A549 (cell line): ENCODE measurements around the gene NOSIP. TPM values are rescaled to one million over a fixed set of nuclear protein-coding genes. Genes with fewer than 3 reads are reported as not detected.

Experiments used
- ATAC-seq, 2 experiments: fragments of 200-7000 bp in 1 of 2; fragments of >200 bp in 1 of 2; cut with Nextera tagmentation in 1 of 2; cut with Tn5 transposase in 1 of 2; 3 replicates each; pipeline versions ENCODE4 v1.8.0 to v1.9.1; 2018 to 2020; ENCODE audit warnings: mild to moderate bottlenecking in 1 of 2, moderate library complexity in 1 of 2
- CTCF ChIA-PET: fragments of 300-600 bp; sonication (Branson Sonifier 250); formaldehyde crosslinking; extraction: SDS; loops from one replicate; lab custom pipeline; 2021; ENCODE audit warnings: antibody characterized with exemption, inconsistent platforms; lab: Yijun Ruan, JAX
- POLR2A ChIA-PET: fragments of 350-600 bp; formaldehyde crosslinking; extraction: SDS; loops from one replicate; lab custom pipeline; 2021; ENCODE audit warnings: antibody characterized with exemption, inconsistent platforms; lab: Yijun Ruan, JAX
- DNase-seq, 2 experiments: peaks; one replicate each; pipeline versions ENCODE4 v3.0.0 to v3.0.0-alpha.2; 2011 to 2016; ENCODE audit warnings: low read depth in 1 of 2, low spot score in 1 of 2
- FAIRE-seq: peaks from 2 replicates; lab custom pipeline; 2011; peaks lifted over from hg19 to GRCh38; lab: Jason Lieb, UNC
- H3K27ac ChIP-seq, 2 experiments: fragments of >200 bp; sonication (Bioruptor Twin); formaldehyde crosslinking; 3 replicates each; pipeline ENCODE4 v1.5.1; 2016 to 2017
- H3K4me1 ChIP-seq: fragments of >200 bp; sonication (Bioruptor Twin); formaldehyde crosslinking; 3 replicates; pipeline ENCODE4 v1.6.1; 2016
- H3K4me2 ChIP-seq: fragments of >200 bp; sonication (Bioruptor Twin); formaldehyde crosslinking; 3 replicates; pipeline ENCODE4 v1.6.1; 2016
- H3K4me3 ChIP-seq: fragments of >200 bp; sonication (Bioruptor Twin); formaldehyde crosslinking; 3 replicates; pipeline ENCODE4 v1.5.1; 2016
- H3K9me3 ChIP-seq: fragments of >200 bp; sonication (Bioruptor Twin); formaldehyde crosslinking; 3 replicates; pipeline ENCODE4 v1.6.1; 2016
- BCL3 ChIP-seq: fragments of >200 bp; sonication (Bioruptor Twin); formaldehyde crosslinking; IDR thresholded peaks from 3 replicates; pipeline ENCODE4 v1.6.1; 2016
- CBX8 ChIP-seq: fragments of 200-600 bp; sonication (generic); IDR thresholded peaks from 2 replicates; pipeline ENCODE4 v1.6.1; 2016
- EP300 ChIP-seq, 2 experiments: fragments of >200 bp; sonication (Bioruptor Twin); formaldehyde crosslinking; IDR thresholded peaks; 2 replicates in 1 of 2; 3 replicates in 1 of 2; pipeline ENCODE4 v1.6.1; 2016 to 2017
- ESRRA ChIP-seq: fragments of 150-350 bp; IDR thresholded peaks from 2 replicates; pipeline ENCODE4 v1.6.1; 2014; ENCODE audit warnings: mild to moderate bottlenecking, low read length, borderline replicate concordance
- FOXS1 ChIP-seq: fragments of 250-450 bp; sonication (Bioruptor Pico); IDR thresholded peaks from 2 replicates; pipeline ENCODE4 v1.5.0; 2020; ENCODE audit warnings: mild to moderate bottlenecking, moderate library complexity
- GATA3 ChIP-seq: IDR thresholded peaks from 2 replicates; pipeline ENCODE4 v1.6.1; 2012; ENCODE audit warnings: borderline replicate concordance
- HES2 ChIP-seq: fragments of >200 bp; sonication (Bioruptor Twin); formaldehyde crosslinking; IDR thresholded peaks from 2 replicates; pipeline ENCODE4 v1.6.1; 2016
- HOXB5 ChIP-seq: fragments of 250-450 bp; sonication (Bioruptor Pico); IDR thresholded peaks from 2 replicates; pipeline ENCODE4 v1.5.0; 2020; ENCODE audit warnings: mild to moderate bottlenecking, moderate library complexity
- KDM5A ChIP-seq: fragments of 200-600 bp; sonication (generic); IDR thresholded peaks from 2 replicates; pipeline ENCODE4 v1.6.1; 2016; ENCODE audit warnings: antibody characterized with exemption, mild to moderate bottlenecking
- MAFK ChIP-seq: fragments of 450-650 bp; IDR thresholded peaks from 2 replicates; pipeline ENCODE4 v1.6.1; 2014; ENCODE audit not compliant: partially characterized antibody
- MAX ChIP-seq: IDR thresholded peaks from 2 replicates; pipeline ENCODE4 v1.6.1; 2012
- MAZ ChIP-seq: fragments of 150-350 bp; IDR thresholded peaks from 2 replicates; pipeline ENCODE4 v1.6.1; 2014; ENCODE audit warnings: antibody characterized with exemption, low read depth, low read length, borderline replicate concordance
- MYC ChIP-seq: IDR thresholded peaks from 2 replicates; pipeline ENCODE4 v1.6.1; 2012; ENCODE audit warnings: mild to moderate bottlenecking, inconsistent platforms, low read length, improper control_type of control experiment, borderline replicate concordance
- NFE2L2 ChIP-seq: fragments of 150-350 bp; conservative IDR thresholded peaks from 2 replicates; pipeline ENCODE4 v1.6.1; 2014; ENCODE audit warnings: low read length
- NPAS2 ChIP-seq: fragments of 250-450 bp; sonication (Bioruptor Pico); IDR thresholded peaks from 2 replicates; pipeline ENCODE4 v1.8.0; 2022; ENCODE audit warnings: mild to moderate bottlenecking, moderate library complexity, borderline replicate concordance
- PBX3 ChIP-seq: IDR thresholded peaks from 2 replicates; pipeline ENCODE4 v1.6.1; 2012
- PHF8 ChIP-seq: fragments of 200-600 bp; sonication (generic); IDR thresholded peaks from 2 replicates; pipeline ENCODE4 v1.6.1; 2016; ENCODE audit warnings: low read depth, mild to moderate bottlenecking, antibody characterized with exemption, moderate library complexity, borderline replicate concordance
- POLR2A ChIP-seq: IDR thresholded peaks from 2 replicates; pipeline ENCODE4 v1.6.1; 2012; ENCODE audit warnings: mild to moderate bottlenecking, low read length
- REST ChIP-seq: fragments of 200-600 bp; sonication (generic); IDR thresholded peaks from 2 replicates; pipeline ENCODE4 v1.6.1; 2016; ENCODE audit warnings: antibody characterized with exemption, mild to moderate bottlenecking, moderate library complexity
- RFX5 ChIP-seq: fragments of 450-650 bp; IDR thresholded peaks from 2 replicates; pipeline ENCODE4 v1.7.1; 2014; ENCODE audit warnings: antibody characterized with exemption, mild to moderate bottlenecking, moderate library complexity
- RNF2 ChIP-seq: fragments of 200-600 bp; sonication (generic); IDR thresholded peaks from 2 replicates; pipeline ENCODE4 v1.6.1; 2016; ENCODE audit warnings: low read depth, mild to moderate bottlenecking, antibody characterized with exemption, moderate library complexity, borderline replicate concordance
- SMC3 ChIP-seq: fragments of >200 bp; sonication (Bioruptor Twin); formaldehyde crosslinking; IDR thresholded peaks from 3 replicates; pipeline ENCODE4 v1.6.1; 2018; ENCODE audit warnings: inconsistent platforms
- TFCP2L1 ChIP-seq: fragments of 250-450 bp; sonication (Bioruptor Pico); IDR thresholded peaks from 2 replicates; pipeline ENCODE4 v1.5.0; 2021; ENCODE audit warnings: mild to moderate bottlenecking
- USF2 ChIP-seq: fragments of 450-650 bp; IDR thresholded peaks from 2 replicates; pipeline ENCODE4 v1.6.1; 2014; ENCODE audit warnings: antibody characterized with exemption
- ZC3H11A ChIP-seq: fragments of 450-650 bp; IDR thresholded peaks from 2 replicates; pipeline ENCODE4 v1.6.1; 2014; ENCODE audit warnings: antibody characterized with exemption, mild to moderate bottlenecking
- ZFP36 ChIP-seq: fragments of 450-650 bp; IDR thresholded peaks from 2 replicates; pipeline ENCODE4 v1.6.1; 2014; ENCODE audit warnings: borderline replicate concordance; ENCODE audit not compliant: partially characterized antibody
- ZSCAN20 ChIP-seq: fragments of 250-450 bp; sonication (Bioruptor Pico); IDR thresholded peaks from 2 replicates; pipeline ENCODE4 v1.8.0; 2022; ENCODE audit warnings: mild to moderate bottlenecking, moderate library complexity
- WGBS: methylation state at CpG from one replicate; pipeline ENCODE4 v1.1.6; 2017; ENCODE audit errors: missing lambda C conversion rate; 5-methylcytosine and 5-hydroxymethylcytosine counted together
- polyA plus RNA-seq, 4 experiments: library from polyadenylated mRNA; depleted of rRNA in 3 of 4; stranded (reverse); fragments of >200 nt; fragmentation: RNase III in 1 of 4; extraction: RNeasy Plus Mini Kit Qiagen cat#74134 plus additional on column Dnase treatment in 1 of 4; gene quantifications; 2 replicates in 3 of 4; 3 replicates in 1 of 4; pipeline ENCODE4 v1.2.3, GENCODE V29; 2011 to 2017

The NOSIP gene
- polyA plus RNA-seq, 2 of the 4 experiments (the other 2 are of a cell fraction) = 49.0 to 101 TPM

GRCh38 chr19:49590071-49590970 lies 10.0 kb upstream of the NOSIP start (continued):
- TF ChIP-seq HES2 = no peak
- peak; percentile 75 for TF ChIP-seq POLR2A
- no peak for TF ChIP-seq MAFK
- TF ChIP-seq REST = no peak
- TF ChIP-seq MYC = peak; percentile 49; the same call in 1 of the 2 replicates
- TF ChIP-seq RNF2 = no peak
- peak; percentile 57; the same call in 1 of the 3 replicates for TF ChIP-seq BCL3
- peak; percentile 22; the same call in 1 of the 2 replicates for TF ChIP-seq PBX3
- peak; percentile 58 for TF ChIP-seq MAX
- no peak for TF ChIP-seq MAZ
- TF ChIP-seq, all 56 proteins: peak for 9

- TF ChIP-seq TFCP2L1 (CRISPR knock-in tag) (no peak), PHF8 (no peak), NPAS2 (CRISPR knock-in tag) (no peak), CBX8 (no peak), RFX5 (no peak), GATA3 (no peak), ZC3H11A (no peak), USF2 (no peak), SMC3 (no peak), HOXB5 (CRISPR knock-in tag) (no peak), EP300 (IDR thresholded peaks at IDR 0.05) (no peak), KDM5A (no peak), BCL3 (no peak), ESRRA (no peak), NFE2L2 (no peak), MAX (no peak), FOXS1 (CRISPR knock-in tag) (no peak), ZSCAN20 (CRISPR knock-in tag) (no peak), ZFP36 (no peak)
- TF ChIP-seq, all 56 proteins: peak for 0
- DNase-seq (no peak), FAIRE-seq (no peak), ATAC-seq (peak in 1 of 2 experiments; percentile 0; a peak in 1 of 6 replicates)
- CTCF ChIA-PET = interaction anchor here (0.7 to 3.3 kb wide), 4 partner anchors 9 to 81 kb away, joined by 3 to 18 read pairs (median 4); partner anchors contain the start of gene NOSIP
- peak overlapping the region; percentile 14 to 72; a peak in 3 of 6 replicates for H3K27ac ChIP-seq
- peaks cover 11% of the 10 kb centered on the region for H3K4me1 ChIP-seq
- POLR2A ChIA-PET = interaction anchor here (1.1 to 3.1 kb wide), 6 partner anchors 9 to 93 kb away, joined by 3 to 45 read pairs (median 6); partner anchors contain the start of genes NOSIP, PRRG2, RPS11 and RRAS
- peak overlapping the region; percentile 93 for H3K4me2 ChIP-seq
- WGBS = 70% methylated on average over 5 of the region's 5 CpGs
- no peak overlapping the region; the same call in 2 of the 3 replicates for H3K4me3 ChIP-seq
- H3K9me3 ChIP-seq = no peaks in the 10 kb centered on the region
Observed at GRCh38 chr19:49589502-49589905, 9.1 kb upstream of the NOSIP start.
